SK-N-MC (cell line): ENCODE data around the gene RRAGB.
"Not testable (repeated sequence)": the region's sequence is repeated elsewhere in the genome, so short reads cannot be mapped to it uniquely, and the experiment has no call there.

Source experiments
- DNase-seq: peaks from one replicate; pipeline ENCODE4 v3.0.0-alpha.2; 2011; ENCODE audit warnings: low read depth, low spot score
- H3K27ac ChIP-seq: fragments of 200-600 bp; sonication (generic); 2 replicates; pipeline ENCODE4 v1.5.1; 2016; ENCODE audit warnings: mixed run types
- H3K36me3 ChIP-seq: fragments of 200-600 bp; sonication (generic); 2 replicates; pipeline ENCODE4 v1.6.1; 2017; ENCODE audit warnings: antibody characterized with exemption, low read length, mixed read lengths; ENCODE audit not compliant: insufficient read depth
- H3K4me3 ChIP-seq: fragments of 200-600 bp; sonication (generic); 2 replicates; pipeline ENCODE4 v1.5.1; 2016
- H3K9ac ChIP-seq: fragments of 200-600 bp; sonication (generic); 2 replicates; pipeline ENCODE4 v1.8.0; 2017; ENCODE audit warnings: mixed run types, mixed read lengths; ENCODE audit not compliant: insufficient read length
- H3K9me3 ChIP-seq: fragments of 200-600 bp; sonication (generic); 2 replicates; pipeline ENCODE4 v1.6.1; 2017; ENCODE audit warnings: low read depth, mild to moderate bottlenecking, antibody characterized with exemption, low read length, moderate library complexity, mixed read lengths
- EZH2 ChIP-seq: fragments of 200-600 bp; sonication (generic); IDR thresholded peaks from one replicate; pipeline ENCODE4 v1.6.1; 2017; ENCODE audit warnings: antibody characterized with exemption
- FOXP2 ChIP-seq: optimal IDR thresholded peaks from 2 replicates; pipeline ENCODE3; 2011; ENCODE audit warnings: mild to moderate bottlenecking, moderate library complexity; ENCODE audit not compliant: insufficient read depth; ENCODE audit errors: extremely low read length, control extremely low read depth
- POLR2AphosphoS5 ChIP-seq: IDR thresholded peaks from 2 replicates; pipeline ENCODE4 v1.6.1; 2012; ENCODE audit warnings: mild to moderate bottlenecking, low read depth, low read length, borderline replicate concordance

The RRAGB gene, protein sequence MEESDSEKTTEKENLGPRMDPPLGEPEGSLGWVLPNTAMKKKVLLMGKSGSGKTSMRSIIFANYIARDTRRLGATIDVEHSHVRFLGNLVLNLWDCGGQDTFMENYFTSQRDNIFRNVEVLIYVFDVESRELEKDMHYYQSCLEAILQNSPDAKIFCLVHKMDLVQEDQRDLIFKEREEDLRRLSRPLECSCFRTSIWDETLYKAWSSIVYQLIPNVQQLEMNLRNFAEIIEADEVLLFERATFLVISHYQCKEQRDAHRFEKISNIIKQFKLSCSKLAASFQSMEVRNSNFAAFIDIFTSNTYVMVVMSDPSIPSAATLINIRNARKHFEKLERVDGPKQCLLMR

GRCh38 chrX:55717521-55718497 is at the start of gene RRAGB:
Gene RRAGB (plus strand): TSS chrX:55717749. CDS start chrX:55718328, 579 bp downstream.
- H3K9ac ChIP-seq: peak within 1 kb of the TSS; percentile 73
- H3K36me3 ChIP-seq: peaks cover 4% of the 10 kb centered on the region; the same call in 1 of the 2 replicates
- H3K9me3 ChIP-seq: no peaks in the 10 kb centered on the region
- H3K4me3 ChIP-seq: peak within 1 kb of the TSS; percentile 88
- TF ChIP-seq EZH2 (no peak), POLR2AphosphoS5 (peak; percentile 57)
- peak; percentile 74 for DNase-seq
- peak within 1 kb of the TSS; percentile 85 for H3K27ac ChIP-seq

DNA sequence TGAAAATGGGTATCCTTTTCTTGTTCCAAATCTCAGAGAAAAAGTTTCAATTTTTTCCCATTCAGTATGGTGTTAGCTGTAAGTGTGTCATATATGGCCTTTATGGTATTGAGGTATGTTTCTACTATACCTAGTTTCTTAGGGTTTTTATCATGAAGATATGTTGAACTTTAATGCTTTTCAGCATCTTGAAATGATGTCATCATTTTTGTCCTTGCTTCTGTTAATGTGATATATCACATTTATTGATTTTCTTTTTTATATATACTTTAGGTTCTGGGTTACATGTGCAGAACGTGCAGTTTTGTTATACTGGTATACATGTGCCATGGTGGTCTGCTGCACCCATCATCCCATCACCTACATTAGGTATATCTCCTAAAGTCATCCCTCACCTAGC is 49.5 kb upstream of the RRAGB start:
- no peak for TF ChIP-seq POLR2AphosphoS5
- TF ChIP-seq EZH2: no peak
- no peak for TF ChIP-seq FOXP2
- DNase-seq: no peak
- H3K9me3 ChIP-seq: no peaks in the 10 kb centered on the region

DNA sequence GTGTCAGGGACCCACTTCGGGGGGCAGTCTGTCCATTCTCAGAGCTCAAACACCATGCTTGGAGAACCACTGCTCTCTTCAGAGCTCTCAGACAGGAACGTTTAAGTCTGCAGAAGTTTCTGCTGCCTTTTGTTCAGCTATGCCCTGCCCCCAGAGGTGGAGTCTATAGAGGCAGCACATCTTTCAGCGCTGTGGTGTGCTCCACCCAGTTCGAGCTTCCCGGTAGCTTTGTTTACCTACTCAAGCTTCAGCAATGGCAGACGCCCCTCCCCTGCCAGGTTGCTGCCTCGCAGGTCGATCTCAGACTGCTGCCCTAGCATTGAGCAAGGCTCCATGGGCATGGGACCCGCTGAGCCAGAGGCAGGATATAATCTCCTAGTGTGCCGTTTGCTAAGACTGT is 29.0 kb upstream of the RRAGB start:
- not testable (repeated sequence) for H3K9me3 ChIP-seq, H3K9ac ChIP-seq, H3K4me3 ChIP-seq, H3K27ac ChIP-seq, DNase-seq, H3K36me3 ChIP-seq

More for the DNA sequence above, 49.5 kb upstream of the RRAGB start:
- H3K4me3 ChIP-seq: no peak overlapping the region
- H3K36me3 ChIP-seq: no peaks in the 10 kb centered on the region
- no peak overlapping the region for H3K9ac ChIP-seq
- no peak overlapping the region for H3K27ac ChIP-seq

GRCh38 chrX:55695227-55696018 is 22.1 kb upstream of the RRAGB start:
- H3K9ac ChIP-seq: no peak overlapping the region
- no peak for DNase-seq
- H3K36me3 ChIP-seq: no peaks in the 10 kb centered on the region
- no peak overlapping the region for H3K27ac ChIP-seq
- TF ChIP-seq FOXP2: no peak
- no peak for TF ChIP-seq POLR2AphosphoS5
- TF ChIP-seq EZH2: no peak
- H3K4me3 ChIP-seq: no peak overlapping the region
- no peaks in the 10 kb centered on the region for H3K9me3 ChIP-seq

DNA sequence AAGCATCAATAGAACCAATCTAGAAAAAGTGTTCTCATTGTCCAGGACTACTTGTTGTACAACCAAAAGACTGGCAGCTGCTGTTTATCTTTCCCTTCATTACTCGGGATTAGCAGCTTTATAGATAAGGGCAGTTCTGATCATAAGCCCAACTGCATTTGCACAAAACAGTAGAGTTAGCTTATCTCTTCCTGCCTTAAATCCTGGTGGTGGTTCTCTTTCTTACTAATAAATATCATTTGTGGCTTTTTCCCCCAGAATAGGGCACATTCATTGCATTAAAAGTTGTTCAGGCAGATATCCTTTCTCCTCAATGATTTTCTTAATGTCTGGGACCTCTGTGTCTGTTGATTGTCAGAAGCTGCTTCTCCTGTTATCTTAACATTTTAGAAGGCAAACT is 20.2 kb upstream of the RRAGB start:
- no peak overlapping the region for H3K9ac ChIP-seq
- no peak overlapping the region for H3K4me3 ChIP-seq
- TF ChIP-seq FOXP2 (no peak), POLR2AphosphoS5 (no peak), EZH2 (no peak)
- no peak for DNase-seq
- H3K27ac ChIP-seq: no peak overlapping the region
- H3K36me3 ChIP-seq: no peaks in the 10 kb centered on the region
- no peaks in the 10 kb centered on the region for H3K9me3 ChIP-seq

DNA sequence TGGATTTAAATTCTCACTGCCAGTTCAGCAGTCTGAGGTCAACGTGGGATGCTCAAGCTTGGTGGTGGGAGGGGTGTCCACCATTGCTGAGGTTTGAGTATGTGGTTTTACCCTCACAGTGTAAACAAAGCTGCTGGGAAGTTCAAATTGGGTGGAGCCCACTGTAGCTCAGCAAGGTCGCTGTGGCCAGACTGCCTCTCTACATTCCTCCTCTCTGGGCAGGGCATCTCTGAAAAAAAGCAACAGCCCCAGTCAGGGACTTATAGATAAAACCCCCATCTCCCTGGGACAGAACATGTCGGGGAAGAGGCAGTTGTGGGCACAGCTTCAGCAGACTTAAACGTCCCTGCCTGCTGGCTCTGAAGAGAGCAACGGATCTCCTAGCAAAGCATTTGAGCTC is 14.9 kb upstream of the RRAGB start:
- H3K9ac ChIP-seq: no peak overlapping the region
- no peak for TF ChIP-seq EZH2
- no peak for TF ChIP-seq FOXP2
- TF ChIP-seq POLR2AphosphoS5: no peak
- no peaks in the 10 kb centered on the region for H3K36me3 ChIP-seq
- no peak overlapping the region for H3K27ac ChIP-seq
- DNase-seq: no peak
- H3K9me3 ChIP-seq: no peaks in the 10 kb centered on the region
- no peak overlapping the region for H3K4me3 ChIP-seq

DNA sequence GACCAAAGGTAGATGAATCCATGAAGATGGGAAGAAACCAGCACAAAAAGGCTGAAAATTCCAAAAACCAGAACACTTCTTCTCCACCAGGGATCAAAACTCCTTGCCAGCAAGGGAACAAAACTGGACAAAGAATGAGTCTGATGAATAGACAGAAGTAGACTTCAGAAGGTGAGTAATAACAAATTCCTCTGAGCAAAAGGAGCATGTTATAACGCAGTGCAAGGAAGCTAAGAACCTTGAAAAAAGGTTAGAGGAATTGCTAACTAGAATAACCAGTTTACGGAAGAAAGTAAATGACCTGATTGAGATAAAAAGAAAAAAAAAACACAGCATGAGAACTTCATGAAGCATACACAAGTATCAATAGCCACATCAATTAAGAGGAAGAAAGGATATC is 14.1 kb upstream of the RRAGB start:
- not testable (repeated sequence) for H3K4me3 ChIP-seq, H3K27ac ChIP-seq, H3K36me3 ChIP-seq, H3K9me3 ChIP-seq, H3K9ac ChIP-seq, DNase-seq

DNA sequence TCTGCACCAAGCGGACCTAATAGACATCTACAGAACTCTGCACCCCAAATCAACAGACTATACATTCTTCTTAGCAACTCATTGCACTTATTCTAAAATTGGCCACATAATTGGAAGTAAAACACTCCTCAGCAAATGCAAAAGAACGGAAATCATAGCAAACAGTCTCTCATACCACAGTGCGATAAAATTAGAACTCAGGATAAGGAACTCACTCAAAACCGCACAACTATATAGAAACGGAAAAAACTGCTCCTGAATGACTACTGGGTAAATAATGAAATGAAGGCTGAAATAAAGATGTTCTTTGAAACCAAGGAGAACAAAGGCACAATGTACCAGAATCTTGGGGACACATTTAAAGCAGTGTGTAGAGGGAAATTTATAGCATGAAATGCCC is 12.5 kb upstream of the RRAGB start:
- H3K9ac ChIP-seq, H3K36me3 ChIP-seq, DNase-seq, H3K4me3 ChIP-seq, H3K27ac ChIP-seq, H3K9me3 ChIP-seq: not testable (repeated sequence)
